Astrocyte (in vitro differentiated cells and primary cell): ENCODE results near the gene ATP6V0D1. TPM values are rescaled to one million over a fixed set of nuclear protein-coding genes. Genes with fewer than 3 reads are reported as not detected.
A peak's percentile ranks its signal among the peaks of the same experiment; 100 is the strongest.

ENCODE experiments used
- DNase-seq: peaks from one replicate; pipeline ENCODE4 v3.0.0-alpha.2; 2010; ENCODE audit warnings: low read depth
- FAIRE-seq: peaks from 2 replicates; lab custom pipeline; 2011; peaks lifted over from hg19 to GRCh38; lab: Jason Lieb, UNC
- H2AFZ ChIP-seq: 2 replicates; pipeline ENCODE4 v1.6.0; 2012; ENCODE audit warnings: low read depth, low read length, inconsistent platforms
- H3K27ac ChIP-seq: 2 replicates; pipeline ENCODE4 v1.5.1; 2011; ENCODE audit warnings: low read depth, low read length, inconsistent platforms
- H3K27me3 ChIP-seq: 2 replicates; pipeline ENCODE4 v1.6.0; 2011; ENCODE audit warnings: low read length, inconsistent platforms; ENCODE audit not compliant: insufficient read depth
- H3K36me3 ChIP-seq: 2 replicates; pipeline ENCODE4 v1.5.1; 2011; ENCODE audit warnings: low read length, inconsistent platforms; ENCODE audit not compliant: insufficient read depth
- H3K4me1 ChIP-seq: 2 replicates; pipeline ENCODE4 v1.5.1; 2011; ENCODE audit warnings: low read length, inconsistent platforms; ENCODE audit not compliant: insufficient read depth
- H3K4me2 ChIP-seq: 2 replicates; pipeline ENCODE4 v1.6.0; 2012; ENCODE audit warnings: low read length, inconsistent platforms
- H3K4me3 ChIP-seq: 2 replicates; pipeline ENCODE4 v1.5.1; 2011; ENCODE audit warnings: low read depth, mild to moderate bottlenecking, low read length, inconsistent platforms; ENCODE audit not compliant: insufficient read depth
- H3K79me2 ChIP-seq: 2 replicates; pipeline ENCODE4 v1.6.0; 2012; ENCODE audit warnings: mild to moderate bottlenecking, low read length, inconsistent platforms; ENCODE audit not compliant: insufficient read depth
- H3K9ac ChIP-seq: 2 replicates; pipeline ENCODE4 v1.6.0; 2012; ENCODE audit warnings: mild to moderate bottlenecking, low read length, inconsistent platforms
- H3K9me3 ChIP-seq: 2 replicates; pipeline ENCODE4 v1.5.1; 2012; ENCODE audit warnings: low read depth, mild to moderate bottlenecking, low read length, inconsistent platforms; ENCODE audit not compliant: insufficient read depth
- H4K20me1 ChIP-seq: 2 replicates; pipeline ENCODE4 v1.6.0; 2012; ENCODE audit warnings: low read length, inconsistent platforms; ENCODE audit not compliant: insufficient read depth
- H3K27ac Mint-ChIP-seq: one replicate; pipeline ENCODE4 v1.8.0; 2021; ENCODE audit warnings: mild to moderate bottlenecking, mixed read lengths; ENCODE audit not compliant: unreplicated experiment
- H3K27me3 Mint-ChIP-seq: one replicate; pipeline ENCODE4 v1.8.0; 2021; ENCODE audit warnings: low read depth, mixed read lengths; ENCODE audit not compliant: unreplicated experiment
- H3K36me3 Mint-ChIP-seq: one replicate; pipeline ENCODE4 v1.8.0; 2021; ENCODE audit warnings: low read depth, mixed read lengths; ENCODE audit not compliant: unreplicated experiment
- H3K4me1 Mint-ChIP-seq: one replicate; pipeline ENCODE4 v1.8.0; 2021; ENCODE audit warnings: low read depth, mixed read lengths; ENCODE audit not compliant: unreplicated experiment
- H3K4me3 Mint-ChIP-seq: one replicate; pipeline ENCODE4 v1.8.0; 2021; ENCODE audit warnings: mild to moderate bottlenecking, moderate library complexity, mixed read lengths; ENCODE audit not compliant: unreplicated experiment
- H3K9me3 Mint-ChIP-seq: one replicate; pipeline ENCODE4 v1.8.0; 2021; ENCODE audit warnings: mild to moderate bottlenecking, mixed read lengths; ENCODE audit not compliant: unreplicated experiment
- EZH2 ChIP-seq: IDR thresholded peaks from 2 replicates; pipeline ENCODE4 v1.6.1; 2012; ENCODE audit warnings: mild to moderate bottlenecking, low read length, inconsistent platforms; ENCODE audit not compliant: insufficient read depth
- total RNA-seq: library from RNA; stranded (reverse); gene quantifications from 2 replicates; pipeline ENCODE4 v1.2.1, GENCODE V29; 2021
- TF ChIP-seq, protein P1 (sequence below): IDR thresholded peaks from 2 replicates; pipeline ENCODE4 v1.5.1; 2011; ENCODE audit warnings: low read depth, mild to moderate bottlenecking, inconsistent platforms, low read length, moderate library complexity; ENCODE audit not compliant: insufficient read depth

ATP6V0D1 gene
- total RNA-seq, 1 donor from 2014 or later: 114 TPM

DNA sequence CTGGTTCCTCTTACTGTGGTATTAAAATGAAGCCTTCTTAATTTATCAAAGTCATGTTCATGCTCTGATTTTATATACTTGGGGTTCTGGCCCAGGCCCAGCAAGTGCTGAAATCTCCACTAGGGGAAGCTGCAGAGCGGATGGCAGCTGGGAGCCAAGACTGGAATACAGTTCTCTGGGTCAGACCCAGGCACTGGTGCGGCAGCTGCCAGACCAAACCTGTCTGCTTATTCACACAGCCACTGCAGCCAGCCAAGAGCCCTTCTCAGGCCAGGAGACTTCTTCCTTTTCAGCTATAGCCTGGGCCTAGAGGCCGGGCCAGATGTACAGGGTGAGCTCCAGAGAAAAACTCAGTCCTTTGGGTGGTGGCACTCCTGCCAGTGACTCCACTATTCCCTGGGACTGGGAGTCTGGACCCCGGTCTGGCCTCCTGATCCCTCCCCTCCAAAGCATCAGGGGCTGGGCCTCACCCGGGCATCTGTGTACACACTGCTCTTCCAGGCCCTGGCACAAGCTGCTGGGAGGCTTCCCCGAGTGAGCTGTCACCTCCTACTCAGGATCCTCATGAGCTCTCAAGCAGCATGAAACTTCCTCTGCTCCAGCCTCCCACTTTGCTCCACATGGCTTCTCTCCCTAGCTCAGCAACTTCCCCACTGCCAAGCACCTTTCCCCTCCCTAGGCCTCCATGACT is 24.4 kb downstream of the ATP6V0D1 start:
- H3K9me3 ChIP-seq: no peaks in the 10 kb centered on the region
- peaks cover 8% of the 10 kb centered on the region for H3K36me3 Mint-ChIP-seq
- peaks cover 57% of the 10 kb centered on the region for H3K79me2 ChIP-seq
- H3K4me1 Mint-ChIP-seq: peaks cover 26% of the 10 kb centered on the region
- DNase-seq: peak; percentile 37
- no peak overlapping the region for H3K4me3 Mint-ChIP-seq
- TF ChIP-seq EZH2: no peak
- TF ChIP-seq, protein P1, sequence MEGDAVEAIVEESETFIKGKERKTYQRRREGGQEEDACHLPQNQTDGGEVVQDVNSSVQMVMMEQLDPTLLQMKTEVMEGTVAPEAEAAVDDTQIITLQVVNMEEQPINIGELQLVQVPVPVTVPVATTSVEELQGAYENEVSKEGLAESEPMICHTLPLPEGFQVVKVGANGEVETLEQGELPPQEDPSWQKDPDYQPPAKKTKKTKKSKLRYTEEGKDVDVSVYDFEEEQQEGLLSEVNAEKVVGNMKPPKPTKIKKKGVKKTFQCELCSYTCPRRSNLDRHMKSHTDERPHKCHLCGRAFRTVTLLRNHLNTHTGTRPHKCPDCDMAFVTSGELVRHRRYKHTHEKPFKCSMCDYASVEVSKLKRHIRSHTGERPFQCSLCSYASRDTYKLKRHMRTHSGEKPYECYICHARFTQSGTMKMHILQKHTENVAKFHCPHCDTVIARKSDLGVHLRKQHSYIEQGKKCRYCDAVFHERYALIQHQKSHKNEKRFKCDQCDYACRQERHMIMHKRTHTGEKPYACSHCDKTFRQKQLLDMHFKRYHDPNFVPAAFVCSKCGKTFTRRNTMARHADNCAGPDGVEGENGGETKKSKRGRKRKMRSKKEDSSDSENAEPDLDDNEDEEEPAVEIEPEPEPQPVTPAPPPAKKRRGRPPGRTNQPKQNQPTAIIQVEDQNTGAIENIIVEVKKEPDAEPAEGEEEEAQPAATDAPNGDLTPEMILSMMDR: peak; percentile 30
- no peak for FAIRE-seq
- peak overlapping the region; percentile 20 for H3K27ac Mint-ChIP-seq
- no peak overlapping the region for H3K27ac ChIP-seq
- no peak overlapping the region for H3K9ac ChIP-seq
- no peaks in the 10 kb centered on the region for H3K27me3 ChIP-seq
- H3K9me3 Mint-ChIP-seq: no peaks in the 10 kb centered on the region
- peaks cover 100% of the 10 kb centered on the region for H4K20me1 ChIP-seq
- no peak overlapping the region for H3K4me3 ChIP-seq
- H3K4me2 ChIP-seq: no peak overlapping the region
- H3K36me3 ChIP-seq: peaks cover 2% of the 10 kb centered on the region
- peaks cover 4% of the 10 kb centered on the region for H3K4me1 ChIP-seq
- no peak overlapping the region for H2AFZ ChIP-seq
- no peaks in the 10 kb centered on the region for H3K27me3 Mint-ChIP-seq

GRCh38 chr16:67454852-67455251 is 26.1 kb downstream of the ATP6V0D1 start:
- no peak overlapping the region for H3K4me3 Mint-ChIP-seq
- no peak overlapping the region for H2AFZ ChIP-seq
- no peak overlapping the region for H3K4me3 ChIP-seq
- TF ChIP-seq EZH2: no peak
- TF ChIP-seq, protein P1: no peak
- no peaks in the 10 kb centered on the region for H3K9me3 ChIP-seq
- H3K9me3 Mint-ChIP-seq: no peaks in the 10 kb centered on the region
- no peaks in the 10 kb centered on the region for H3K27me3 ChIP-seq
- no peak overlapping the region for H3K9ac ChIP-seq
- no peak for DNase-seq
- no peak for FAIRE-seq
- H3K36me3 ChIP-seq: peaks cover 2% of the 10 kb centered on the region
- no peaks in the 10 kb centered on the region for H3K27me3 Mint-ChIP-seq
- H3K4me1 Mint-ChIP-seq: peaks cover 26% of the 10 kb centered on the region
- no peak overlapping the region for H3K4me2 ChIP-seq
- H3K27ac ChIP-seq: no peak overlapping the region
- H3K27ac Mint-ChIP-seq: no peak overlapping the region
- peaks cover 16% of the 10 kb centered on the region for H3K36me3 Mint-ChIP-seq
- peaks cover 41% of the 10 kb centered on the region for H3K79me2 ChIP-seq
- peaks cover 100% of the 10 kb centered on the region for H4K20me1 ChIP-seq
- H3K4me1 ChIP-seq: peaks cover 4% of the 10 kb centered on the region

DNA sequence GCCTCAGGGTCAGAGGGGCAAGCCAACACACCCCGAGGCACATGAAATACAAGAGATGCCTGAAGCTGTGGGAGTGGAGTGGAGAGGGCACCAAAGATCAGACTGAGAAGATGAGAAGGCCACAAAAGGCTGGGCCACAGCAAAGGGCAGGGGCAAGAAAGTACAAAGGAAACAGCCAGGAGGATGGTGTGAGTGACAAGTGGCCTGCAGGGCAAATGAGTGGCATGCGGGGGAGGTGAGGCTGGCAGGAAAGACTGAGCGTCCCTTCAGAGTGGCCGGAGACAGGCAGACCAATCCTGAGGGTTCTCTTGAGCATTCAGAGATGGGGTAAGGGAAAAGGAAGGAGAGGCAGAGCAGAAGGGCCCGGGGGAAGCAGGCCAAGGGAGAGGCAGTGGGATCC is 26.9 kb downstream of the ATP6V0D1 start:
- H3K79me2 ChIP-seq: peaks cover 33% of the 10 kb centered on the region
- no peak overlapping the region for H3K27ac Mint-ChIP-seq

More for the DNA sequence above, 26.9 kb downstream of the ATP6V0D1 start:
- Histone ChIP-seq H3K27ac (no peak overlapping the region), H3K36me3 (peaks cover 2% of the 10 kb centered on the region), H3K9me3 (no peaks in the 10 kb centered on the region), H3K27me3 (no peaks in the 10 kb centered on the region), H2AFZ (no peak overlapping the region), H3K4me2 (no peak overlapping the region), H3K4me3 (no peak overlapping the region), H4K20me1 (peaks cover 100% of the 10 kb centered on the region), H3K4me1 (peaks cover 3% of the 10 kb centered on the region), H3K9ac (no peak overlapping the region)
- H3K9me3 Mint-ChIP-seq: no peaks in the 10 kb centered on the region
- no peak for FAIRE-seq
- peaks cover 25% of the 10 kb centered on the region for H3K4me1 Mint-ChIP-seq
- no peak overlapping the region for H3K4me3 Mint-ChIP-seq
- DNase-seq: no peak
- peaks cover 22% of the 10 kb centered on the region for H3K36me3 Mint-ChIP-seq
- TF ChIP-seq EZH2: no peak
- TF ChIP-seq, protein P1: no peak
- no peaks in the 10 kb centered on the region for H3K27me3 Mint-ChIP-seq
